HepG2 (cell line): ENCODE data around the gene PTGDS.

Experiments
- ATF3 ChIP-seq: sonication (generic); formaldehyde crosslinking; IDR thresholded peaks from 2 replicates; pipeline ENCODE4 v1.4.0; 2020; ENCODE audit warnings: missing genetic modification reagents
- EHMT2 ChIP-seq: fragments of 200-600 bp; sonication (generic); IDR thresholded peaks from 2 replicates; pipeline ENCODE4 v1.7.0; 2017; ENCODE audit warnings: antibody characterized with exemption, low read depth, low read length, borderline replicate concordance
- ELK4 ChIP-seq: sonication (generic); formaldehyde crosslinking; IDR thresholded peaks from 2 replicates; pipeline ENCODE4 v1.9.0; 2021; ENCODE audit warnings: missing genetic modification reagents, borderline replicate concordance
- HOXA7 ChIP-seq: sonication (generic); formaldehyde crosslinking; IDR thresholded peaks from 2 replicates; pipeline ENCODE4 v1.8.1; 2022; ENCODE audit warnings: mild to moderate bottlenecking, missing genetic modification reagents, moderate library complexity
- RAD21 ChIP-seq: fragments of 450-650 bp; formaldehyde crosslinking; IDR thresholded peaks from 2 replicates; pipeline ENCODE4 v1.5.0; 2020; ENCODE audit warnings: mild to moderate bottlenecking
- SP4 ChIP-seq: sonication (generic); formaldehyde crosslinking; IDR thresholded peaks from 2 replicates; pipeline ENCODE4 v1.8.1; 2023; ENCODE audit warnings: mild to moderate bottlenecking, missing genetic modification reagents
- USF2 ChIP-seq, 2 experiments: sonication (generic) in 1 of 2; formaldehyde crosslinking in 1 of 2; IDR thresholded peaks; 2 replicates each; pipeline versions ENCODE4 v1.5.1 to v1.6.1; 2011 to 2020; ENCODE audit warnings: borderline replicate concordance in 1 of 2, low read depth in 1 of 2, low read length in 1 of 2, mild to moderate bottlenecking in 1 of 2, missing genetic modification reagents in 1 of 2, moderate library complexity in 1 of 2
- ZFP37 ChIP-seq: sonication (generic); formaldehyde crosslinking; IDR thresholded peaks from 2 replicates; pipeline ENCODE4 v1.4.0; 2020; ENCODE audit warnings: missing genetic modification reagents, borderline replicate concordance
- ZNF232 ChIP-seq: sonication (generic); formaldehyde crosslinking; IDR thresholded peaks from 2 replicates; pipeline ENCODE4 v1.4.0; 2020; ENCODE audit warnings: missing genetic modification reagents, borderline replicate concordance
- TF ChIP-seq, protein P1 (sequence below): sonication (generic); formaldehyde crosslinking; IDR thresholded peaks from 2 replicates; pipeline ENCODE4 v1.5.0; 2020; ENCODE audit warnings: mild to moderate bottlenecking, missing genetic modification reagents, moderate library complexity
- TF ChIP-seq, protein P2 (sequence below): sonication (generic); formaldehyde crosslinking; IDR thresholded peaks from 2 replicates; pipeline ENCODE4 v1.4.0; 2020; ENCODE audit warnings: missing genetic modification reagents
- TF ChIP-seq, protein P3 (sequence below): IDR thresholded peaks from 2 replicates; pipeline ENCODE4 v1.6.1; 2016; ENCODE audit warnings: missing compliant biosample characterization, missing genetic modification reagents, borderline replicate concordance
- TF ChIP-seq, protein P4 (sequence below): sonication (generic); formaldehyde crosslinking; IDR thresholded peaks from 2 replicates; pipeline ENCODE4 v1.9.0; 2021; ENCODE audit warnings: missing genetic modification reagents, borderline replicate concordance

DNA sequence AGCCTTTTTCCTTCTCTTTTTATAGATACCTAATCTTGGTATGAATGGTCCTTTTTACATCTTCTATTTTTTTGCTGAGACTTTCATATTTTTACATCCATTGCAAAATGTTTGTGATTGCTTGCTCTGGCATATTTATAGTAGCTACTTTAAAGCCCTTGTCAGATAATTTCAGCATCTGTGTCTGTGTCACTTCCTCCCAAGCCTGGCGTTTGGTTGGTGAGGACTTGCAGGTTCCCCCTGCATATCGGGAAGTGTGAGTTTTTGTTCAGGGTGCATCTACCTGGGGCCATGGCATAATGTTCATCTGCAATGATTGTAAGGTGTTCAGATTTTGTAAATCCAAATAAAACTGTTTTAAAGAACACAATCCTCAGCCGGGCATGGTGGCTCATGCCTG, 41.7 kb upstream of the PTGDS start:
- TF ChIP-seq, protein P1, sequence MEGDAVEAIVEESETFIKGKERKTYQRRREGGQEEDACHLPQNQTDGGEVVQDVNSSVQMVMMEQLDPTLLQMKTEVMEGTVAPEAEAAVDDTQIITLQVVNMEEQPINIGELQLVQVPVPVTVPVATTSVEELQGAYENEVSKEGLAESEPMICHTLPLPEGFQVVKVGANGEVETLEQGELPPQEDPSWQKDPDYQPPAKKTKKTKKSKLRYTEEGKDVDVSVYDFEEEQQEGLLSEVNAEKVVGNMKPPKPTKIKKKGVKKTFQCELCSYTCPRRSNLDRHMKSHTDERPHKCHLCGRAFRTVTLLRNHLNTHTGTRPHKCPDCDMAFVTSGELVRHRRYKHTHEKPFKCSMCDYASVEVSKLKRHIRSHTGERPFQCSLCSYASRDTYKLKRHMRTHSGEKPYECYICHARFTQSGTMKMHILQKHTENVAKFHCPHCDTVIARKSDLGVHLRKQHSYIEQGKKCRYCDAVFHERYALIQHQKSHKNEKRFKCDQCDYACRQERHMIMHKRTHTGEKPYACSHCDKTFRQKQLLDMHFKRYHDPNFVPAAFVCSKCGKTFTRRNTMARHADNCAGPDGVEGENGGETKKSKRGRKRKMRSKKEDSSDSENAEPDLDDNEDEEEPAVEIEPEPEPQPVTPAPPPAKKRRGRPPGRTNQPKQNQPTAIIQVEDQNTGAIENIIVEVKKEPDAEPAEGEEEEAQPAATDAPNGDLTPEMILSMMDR (CRISPR knock-in tag), result no peak
- TF ChIP-seq USF2 (IDR thresholded peaks at IDR 0.05; ENCODE audit: low read depth, low read length), result no peak
- no peak for TF ChIP-seq USF2 (CRISPR knock-in tag; IDR thresholded peaks at IDR 0.05; ENCODE audit: borderline replicate concordance)
- no peak for TF ChIP-seq EHMT2
- TF ChIP-seq ZFP37 (CRISPR knock-in tag), result no peak
- TF ChIP-seq, protein P2, sequence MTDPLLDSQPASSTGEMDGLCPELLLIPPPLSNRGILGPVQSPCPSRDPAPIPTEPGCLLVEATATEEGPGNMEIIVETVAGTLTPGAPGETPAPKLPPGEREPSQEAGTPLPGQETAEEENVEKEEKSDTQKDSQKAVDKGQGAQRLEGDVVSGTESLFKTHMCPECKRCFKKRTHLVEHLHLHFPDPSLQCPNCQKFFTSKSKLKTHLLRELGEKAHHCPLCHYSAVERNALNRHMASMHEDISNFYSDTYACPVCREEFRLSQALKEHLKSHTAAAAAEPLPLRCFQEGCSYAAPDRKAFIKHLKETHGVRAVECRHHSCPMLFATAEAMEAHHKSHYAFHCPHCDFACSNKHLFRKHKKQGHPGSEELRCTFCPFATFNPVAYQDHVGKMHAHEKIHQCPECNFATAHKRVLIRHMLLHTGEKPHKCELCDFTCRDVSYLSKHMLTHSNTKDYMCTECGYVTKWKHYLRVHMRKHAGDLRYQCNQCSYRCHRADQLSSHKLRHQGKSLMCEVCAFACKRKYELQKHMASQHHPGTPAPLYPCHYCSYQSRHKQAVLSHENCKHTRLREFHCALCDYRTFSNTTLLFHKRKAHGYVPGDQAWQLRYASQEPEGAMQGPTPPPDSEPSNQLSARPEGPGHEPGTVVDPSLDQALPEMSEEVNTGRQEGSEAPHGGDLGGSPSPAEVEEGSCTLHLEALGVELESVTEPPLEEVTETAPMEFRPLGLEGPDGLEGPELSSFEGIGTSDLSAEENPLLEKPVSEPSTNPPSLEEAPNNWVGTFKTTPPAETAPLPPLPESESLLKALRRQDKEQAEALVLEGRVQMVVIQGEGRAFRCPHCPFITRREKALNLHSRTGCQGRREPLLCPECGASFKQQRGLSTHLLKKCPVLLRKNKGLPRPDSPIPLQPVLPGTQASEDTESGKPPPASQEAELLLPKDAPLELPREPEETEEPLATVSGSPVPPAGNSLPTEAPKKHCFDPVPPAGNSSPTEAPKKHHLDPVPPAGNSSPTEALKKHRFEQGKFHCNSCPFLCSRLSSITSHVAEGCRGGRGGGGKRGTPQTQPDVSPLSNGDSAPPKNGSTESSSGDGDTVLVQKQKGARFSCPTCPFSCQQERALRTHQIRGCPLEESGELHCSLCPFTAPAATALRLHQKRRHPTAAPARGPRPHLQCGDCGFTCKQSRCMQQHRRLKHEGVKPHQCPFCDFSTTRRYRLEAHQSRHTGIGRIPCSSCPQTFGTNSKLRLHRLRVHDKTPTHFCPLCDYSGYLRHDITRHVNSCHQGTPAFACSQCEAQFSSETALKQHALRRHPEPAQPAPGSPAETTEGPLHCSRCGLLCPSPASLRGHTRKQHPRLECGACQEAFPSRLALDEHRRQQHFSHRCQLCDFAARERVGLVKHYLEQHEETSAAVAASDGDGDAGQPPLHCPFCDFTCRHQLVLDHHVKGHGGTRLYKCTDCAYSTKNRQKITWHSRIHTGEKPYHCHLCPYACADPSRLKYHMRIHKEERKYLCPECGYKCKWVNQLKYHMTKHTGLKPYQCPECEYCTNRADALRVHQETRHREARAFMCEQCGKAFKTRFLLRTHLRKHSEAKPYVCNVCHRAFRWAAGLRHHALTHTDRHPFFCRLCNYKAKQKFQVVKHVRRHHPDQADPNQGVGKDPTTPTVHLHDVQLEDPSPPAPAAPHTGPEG (CRISPR knock-in tag), result no peak
- no peak for TF ChIP-seq ELK4 (CRISPR knock-in tag)
- TF ChIP-seq ZNF232 (CRISPR knock-in tag), result no peak
- TF ChIP-seq, protein P3, sequence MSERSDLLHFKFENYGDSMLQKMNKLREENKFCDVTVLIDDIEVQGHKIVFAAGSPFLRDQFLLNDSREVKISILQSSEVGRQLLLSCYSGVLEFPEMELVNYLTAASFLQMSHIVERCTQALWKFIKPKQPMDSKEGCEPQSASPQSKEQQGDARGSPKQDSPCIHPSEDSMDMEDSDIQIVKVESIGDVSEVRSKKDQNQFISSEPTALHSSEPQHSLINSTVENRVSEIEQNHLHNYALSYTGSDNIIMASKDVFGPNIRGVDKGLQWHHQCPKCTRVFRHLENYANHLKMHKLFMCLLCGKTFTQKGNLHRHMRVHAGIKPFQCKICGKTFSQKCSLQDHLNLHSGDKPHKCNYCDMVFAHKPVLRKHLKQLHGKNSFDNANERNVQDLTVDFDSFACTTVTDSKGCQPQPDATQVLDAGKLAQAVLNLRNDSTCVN, result no peak
- TF ChIP-seq HOXA7 (CRISPR knock-in tag), result no peak
- TF ChIP-seq SP4 (CRISPR knock-in tag), result no peak
- TF ChIP-seq, protein P4, sequence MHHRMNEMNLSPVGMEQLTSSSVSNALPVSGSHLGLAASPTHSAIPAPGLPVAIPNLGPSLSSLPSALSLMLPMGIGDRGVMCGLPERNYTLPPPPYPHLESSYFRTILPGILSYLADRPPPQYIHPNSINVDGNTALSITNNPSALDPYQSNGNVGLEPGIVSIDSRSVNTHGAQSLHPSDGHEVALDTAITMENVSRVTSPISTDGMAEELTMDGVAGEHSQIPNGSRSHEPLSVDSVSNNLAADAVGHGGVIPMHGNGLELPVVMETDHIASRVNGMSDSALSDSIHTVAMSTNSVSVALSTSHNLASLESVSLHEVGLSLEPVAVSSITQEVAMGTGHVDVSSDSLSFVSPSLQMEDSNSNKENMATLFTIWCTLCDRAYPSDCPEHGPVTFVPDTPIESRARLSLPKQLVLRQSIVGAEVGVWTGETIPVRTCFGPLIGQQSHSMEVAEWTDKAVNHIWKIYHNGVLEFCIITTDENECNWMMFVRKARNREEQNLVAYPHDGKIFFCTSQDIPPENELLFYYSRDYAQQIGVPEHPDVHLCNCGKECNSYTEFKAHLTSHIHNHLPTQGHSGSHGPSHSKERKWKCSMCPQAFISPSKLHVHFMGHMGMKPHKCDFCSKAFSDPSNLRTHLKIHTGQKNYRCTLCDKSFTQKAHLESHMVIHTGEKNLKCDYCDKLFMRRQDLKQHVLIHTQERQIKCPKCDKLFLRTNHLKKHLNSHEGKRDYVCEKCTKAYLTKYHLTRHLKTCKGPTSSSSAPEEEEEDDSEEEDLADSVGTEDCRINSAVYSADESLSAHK (CRISPR knock-in tag), result no peak
- TF ChIP-seq ATF3, result no peak
- TF ChIP-seq RAD21 (CRISPR knock-in tag), result no peak
